Thyroid gland (tissue), 4 donors: ENCODE measurements around the gene PPIC.

Experiments used
- CTCF ChIP-seq, 6 experiments: fragments of 200-600 bp in 3 of 6; fragments of 450-650 bp in 3 of 6; sonication (generic) in 3 of 6; IDR thresholded peaks; one replicate each; pipeline ENCODE4 v1.5.1; 2016 to 2019; ENCODE audit warnings: antibody characterized with exemption in 6 of 6, mild to moderate bottlenecking in 2 of 6, inconsistent platforms in 1 of 6, moderate library complexity in 1 of 6
- POLR2A ChIP-seq, 2 donors: fragments of 450-650 bp; IDR thresholded peaks; one replicate each; pipeline ENCODE4 v1.6.1; 2017; ENCODE audit warnings: antibody characterized with exemption in 2 of 2, mild to moderate bottlenecking in 2 of 2, moderate library complexity in 1 of 2

GRCh38 chr5:123085638-123086286, 49.2 kb upstream of the PPIC start:
- TF ChIP-seq CTCF (IDR thresholded peaks at IDR 0.05) (no peak), POLR2A (IDR thresholded peaks at IDR 0.05) (no peak)
